ENCODE measurements around the gene KANSL1L.

Gene KANSL1L

GRCh38 chr2:209985874-209986273 is 185.3 kb downstream of the KANSL1L start:
- no peak for DNase-seq

GRCh38 chr2:209984291-209984690 is 186.9 kb downstream of the KANSL1L start:
- DNase-seq: no peak

GRCh38 chr2:209977386-209978239 is 193.6 kb downstream of the KANSL1L start:
- DNase-seq: no peak

- no peak for DNase-seq
These were observed 194.4 kb downstream of the KANSL1L start for GRCh38 chr2:209976698-209977385.

- no peak for DNase-seq
These were observed 196.6 kb downstream of the KANSL1L start for GRCh38 chr2:209974576-209974975.

GRCh38 chr2:209973328-209973727 is 197.9 kb downstream of the KANSL1L start:
- DNase-seq: no peak

Data from T-helper 9 cell (primary cell).